ENCODE results near the gene DCP1A.
A peak's percentile ranks its signal among the peaks of the same experiment; 100 is the strongest.

DCP1A gene

DNA sequence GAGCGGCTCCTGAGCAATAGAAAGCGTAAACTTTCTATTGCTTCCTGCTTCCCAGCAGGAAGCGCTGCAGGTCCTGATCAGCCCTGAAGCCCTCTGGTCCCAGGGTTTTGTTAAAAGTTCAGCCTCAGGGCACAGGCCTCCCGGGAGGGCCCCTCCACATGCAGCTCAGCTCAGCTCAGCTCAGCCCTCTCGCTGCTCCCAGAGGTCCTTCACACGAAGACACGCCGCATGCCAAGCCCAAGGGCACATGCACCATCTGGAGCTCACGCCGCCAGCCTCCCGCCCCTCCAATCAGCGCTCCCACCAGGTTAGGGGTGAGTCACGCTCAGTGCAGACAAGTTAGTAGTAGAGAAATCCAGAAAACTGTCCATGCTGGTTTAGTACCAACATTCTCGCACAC lies 104.2 kb downstream of the DCP1A start:
- TF ChIP-seq, protein P1, sequence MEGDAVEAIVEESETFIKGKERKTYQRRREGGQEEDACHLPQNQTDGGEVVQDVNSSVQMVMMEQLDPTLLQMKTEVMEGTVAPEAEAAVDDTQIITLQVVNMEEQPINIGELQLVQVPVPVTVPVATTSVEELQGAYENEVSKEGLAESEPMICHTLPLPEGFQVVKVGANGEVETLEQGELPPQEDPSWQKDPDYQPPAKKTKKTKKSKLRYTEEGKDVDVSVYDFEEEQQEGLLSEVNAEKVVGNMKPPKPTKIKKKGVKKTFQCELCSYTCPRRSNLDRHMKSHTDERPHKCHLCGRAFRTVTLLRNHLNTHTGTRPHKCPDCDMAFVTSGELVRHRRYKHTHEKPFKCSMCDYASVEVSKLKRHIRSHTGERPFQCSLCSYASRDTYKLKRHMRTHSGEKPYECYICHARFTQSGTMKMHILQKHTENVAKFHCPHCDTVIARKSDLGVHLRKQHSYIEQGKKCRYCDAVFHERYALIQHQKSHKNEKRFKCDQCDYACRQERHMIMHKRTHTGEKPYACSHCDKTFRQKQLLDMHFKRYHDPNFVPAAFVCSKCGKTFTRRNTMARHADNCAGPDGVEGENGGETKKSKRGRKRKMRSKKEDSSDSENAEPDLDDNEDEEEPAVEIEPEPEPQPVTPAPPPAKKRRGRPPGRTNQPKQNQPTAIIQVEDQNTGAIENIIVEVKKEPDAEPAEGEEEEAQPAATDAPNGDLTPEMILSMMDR (IDR thresholded peaks at IDR 0.05; ENCODE audit: control insufficient read depth, insufficient read depth, low read depth, low read length, missing control alignments) = peak; percentile 4
- DNase-seq (ENCODE audit: low read depth) = no peak
- no peak overlapping the region for H3K4me3 ChIP-seq (ENCODE audit: control insufficient read depth, low read depth, low read length)

DNA sequence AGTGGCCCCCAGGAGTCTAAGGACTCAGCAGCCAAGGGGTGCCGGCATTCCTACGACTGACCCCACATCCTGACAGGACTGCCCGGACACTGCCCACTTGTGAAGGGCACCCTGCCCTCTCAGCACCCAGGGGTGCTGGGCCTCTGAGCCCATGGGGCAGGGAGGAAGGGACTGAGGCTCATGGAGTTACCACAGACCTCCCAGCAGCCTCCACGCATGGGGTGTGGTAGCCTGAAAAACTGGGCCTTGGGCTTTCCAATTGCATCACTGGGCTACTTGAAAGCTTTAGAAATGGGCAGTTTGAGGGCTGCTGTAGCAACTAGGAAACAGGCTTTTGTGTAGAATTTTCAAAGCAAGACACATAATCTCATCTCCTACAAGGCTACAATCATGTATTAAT lies 104.7 kb downstream of the DCP1A start:
- TF ChIP-seq, protein P1 (IDR thresholded peaks at IDR 0.05; ENCODE audit: control insufficient read depth, insufficient read depth, low read depth, low read length, missing control alignments) = no peak
- no peak for DNase-seq (ENCODE audit: low read depth)
- no peak overlapping the region for H3K4me3 ChIP-seq (ENCODE audit: control insufficient read depth, low read depth, low read length)

DNA sequence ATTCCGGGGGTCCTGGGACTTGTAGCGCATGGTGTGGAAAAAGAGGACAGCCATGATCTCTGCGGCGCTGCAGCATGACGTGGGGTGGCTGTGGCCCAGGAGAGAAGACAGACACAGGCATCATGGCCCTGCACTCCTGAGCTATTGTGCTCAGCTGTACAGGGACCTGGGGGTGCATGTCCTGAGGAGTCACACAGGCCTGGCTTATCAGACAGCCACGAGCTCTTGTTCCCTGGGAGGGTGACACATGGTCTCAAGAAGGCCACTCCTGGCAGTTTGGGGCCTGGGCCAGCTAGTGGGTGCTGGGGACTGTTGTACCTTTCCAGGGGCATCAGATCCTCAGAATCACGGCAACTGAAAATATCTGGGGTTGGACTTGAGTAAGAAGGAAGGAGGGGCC lies 105.2 kb downstream of the DCP1A start:
- DNase-seq (ENCODE audit: low read depth) = no peak
- H3K4me3 ChIP-seq (ENCODE audit: control insufficient read depth, low read depth, low read length) = no peak overlapping the region
- TF ChIP-seq, protein P1 (IDR thresholded peaks at IDR 0.05; ENCODE audit: control insufficient read depth, insufficient read depth, low read depth, low read length, missing control alignments) = no peak

DNA sequence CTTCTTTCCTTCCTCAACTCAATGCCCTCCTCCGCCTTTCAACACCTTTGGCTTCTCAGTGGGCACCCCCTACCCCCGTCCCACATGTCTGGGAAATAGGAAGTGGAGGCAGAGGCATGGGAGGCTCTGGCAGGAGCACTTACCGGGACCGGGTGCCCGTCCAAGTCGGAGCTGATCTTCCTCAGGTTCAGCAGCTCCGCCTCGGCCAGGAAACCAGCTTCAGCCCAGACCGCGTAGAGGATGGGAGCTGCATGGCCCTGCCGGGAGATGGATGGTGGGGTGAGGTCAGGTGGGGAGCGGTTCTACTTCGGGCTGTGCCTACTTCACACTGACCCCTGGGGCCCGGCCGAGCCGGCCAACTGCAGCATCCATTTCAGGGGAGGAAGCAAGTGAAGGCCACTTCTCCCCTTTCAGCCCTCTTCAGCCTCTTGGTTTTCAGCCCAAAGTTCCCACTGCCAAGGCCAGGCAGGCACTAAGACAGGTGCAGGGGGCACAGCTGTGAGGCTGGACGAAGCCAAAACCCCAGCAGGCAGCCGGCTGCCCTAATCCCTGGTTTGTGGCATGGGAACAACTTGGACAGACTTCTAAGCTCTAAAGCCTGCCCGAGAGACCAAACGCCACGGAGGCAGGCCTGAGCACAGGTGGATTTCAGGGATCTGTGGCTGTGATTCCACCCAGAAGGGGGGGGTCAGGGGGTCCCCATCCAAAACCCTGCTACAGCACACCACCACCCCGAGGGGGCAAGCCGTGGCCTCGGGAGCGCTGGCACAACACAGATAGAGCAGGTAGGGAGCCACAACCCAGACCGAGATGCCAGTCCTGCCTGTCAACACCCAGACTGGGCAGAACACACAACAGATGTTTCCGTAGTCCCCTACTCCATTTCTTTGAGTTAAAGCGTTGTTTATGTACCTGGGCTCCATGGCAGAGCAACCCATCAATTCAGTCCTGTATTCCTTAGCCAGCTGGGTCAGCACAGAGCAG lies 106.1 kb downstream of the DCP1A start:
- DNase-seq (ENCODE audit: low read depth) = no peak
- no peak overlapping the region for H3K4me3 ChIP-seq (ENCODE audit: control insufficient read depth, low read depth, low read length)
- TF ChIP-seq, protein P1 (IDR thresholded peaks at IDR 0.05; ENCODE audit: control insufficient read depth, insufficient read depth, low read depth, low read length, missing control alignments) = no peak

DNA sequence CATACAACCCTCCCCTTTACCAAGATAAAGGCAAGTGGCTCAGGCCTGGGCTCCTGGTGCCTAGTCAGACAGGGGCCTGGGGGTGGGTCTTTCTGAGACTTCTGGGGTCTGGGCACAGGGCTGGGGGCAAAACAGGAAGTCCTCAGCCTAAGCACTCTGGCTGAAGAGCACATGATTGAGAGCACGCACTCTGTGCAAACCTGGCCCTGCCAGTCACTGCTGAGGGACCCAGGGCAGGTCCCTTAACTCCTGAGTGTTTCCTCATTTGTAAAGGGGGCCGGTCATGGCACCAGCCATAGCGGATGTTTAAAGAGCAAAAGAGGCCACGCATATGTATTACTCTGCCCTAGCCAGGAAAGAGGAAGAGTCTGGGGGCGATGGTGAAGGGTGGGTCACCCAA lies 107.5 kb downstream of the DCP1A start:
- TF ChIP-seq, protein P1 (IDR thresholded peaks at IDR 0.05; ENCODE audit: control insufficient read depth, insufficient read depth, low read depth, low read length, missing control alignments) = no peak
- no peak for DNase-seq (ENCODE audit: low read depth)
- no peak overlapping the region for H3K4me3 ChIP-seq (ENCODE audit: control insufficient read depth, low read depth, low read length)

DNA sequence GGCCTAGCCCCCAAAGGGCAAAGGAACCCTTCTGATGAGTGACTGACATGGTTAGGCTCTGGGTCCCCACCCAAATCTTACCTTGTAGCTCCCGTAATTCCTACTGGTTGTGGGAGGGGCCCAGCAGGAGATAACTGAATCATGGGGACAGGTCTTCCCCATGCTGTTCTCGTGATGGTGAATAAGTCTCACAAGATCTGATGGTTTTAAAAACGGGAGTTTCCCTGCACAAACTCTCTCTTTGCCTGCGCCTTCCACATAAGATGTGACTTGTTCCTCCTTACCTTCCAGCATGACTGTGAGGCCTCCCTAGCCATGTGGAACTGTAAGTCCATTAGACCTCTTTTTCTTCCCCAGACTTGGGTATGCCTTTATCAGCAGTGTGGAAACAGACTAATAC lies 108.5 kb downstream of the DCP1A start:
- TF ChIP-seq, protein P1 (IDR thresholded peaks at IDR 0.05; ENCODE audit: control insufficient read depth, insufficient read depth, low read depth, low read length, missing control alignments) = no peak
- no peak overlapping the region for H3K4me3 ChIP-seq (ENCODE audit: control insufficient read depth, low read depth, low read length)
- no peak for DNase-seq (ENCODE audit: low read depth)
